Kidney (tissue), 14 donors: ENCODE measurements around the gene PVR. TPM values are rescaled to one million over a fixed set of nuclear protein-coding genes. Genes with fewer than 3 reads are reported as not detected.
"Not testable (repeated sequence)": the region's sequence is repeated elsewhere in the genome, so short reads cannot be mapped to it uniquely, and the experiment has no call there.

ENCODE experiments used
- DNase-seq, 5 donors: peaks; one replicate each; pipeline ENCODE4 v3.0.0-alpha.2; 2013 to 2020
- FAIRE-seq: peaks from 2 replicates; lab custom pipeline; 2012; peaks lifted over from hg19 to GRCh38; lab: Jason Lieb, UNC
- H3K27ac ChIP-seq, 2 donors: one replicate each; pipeline ENCODE4 v1.7.0; 2013; ENCODE audit warnings: low read depth in 2 of 2, low read length in 2 of 2, inconsistent platforms in 1 of 2
- H3K27me3 ChIP-seq: one replicate; pipeline ENCODE4 v1.7.1; 2013; ENCODE audit warnings: low read length, inconsistent platforms; ENCODE audit not compliant: control insufficient read depth, insufficient read depth
- H3K36me3 ChIP-seq, 3 donors: one replicate each; pipeline versions ENCODE4 v1.7.0 to v1.7.1; 2013; ENCODE audit warnings: low read length in 3 of 3, control low read depth in 1 of 3, inconsistent platforms in 1 of 3; ENCODE audit not compliant: insufficient read depth in 3 of 3, control insufficient read depth in 2 of 3
- H3K4me1 ChIP-seq, 3 donors: one replicate each; pipeline versions ENCODE4 v1.7.0 to v1.7.1; 2013; ENCODE audit warnings: low read length in 3 of 3, inconsistent platforms in 1 of 3, low read depth in 1 of 3; ENCODE audit not compliant: control insufficient read depth in 2 of 3, insufficient read depth in 2 of 3
- H3K4me3 ChIP-seq, 3 donors: one replicate each; pipeline versions ENCODE4 v1.7.0 to v1.8.1; 2013; ENCODE audit warnings: low read length in 3 of 3, control low read depth in 1 of 3, inconsistent platforms in 1 of 3
- H3K9ac ChIP-seq, 3 donors: one replicate each; pipeline versions ENCODE4 v1.7.0 to v1.7.1; 2013; ENCODE audit warnings: low read length in 3 of 3, control low read depth in 1 of 3, inconsistent platforms in 1 of 3
- H3K9me3 ChIP-seq, 3 donors: one replicate each; pipeline versions ENCODE4 v1.7.0 to v1.7.1; 2013; ENCODE audit warnings: low read length in 3 of 3, control low read depth in 1 of 3, inconsistent platforms in 1 of 3; ENCODE audit not compliant: control insufficient read depth in 2 of 3, insufficient read depth in 1 of 3
- CTCF ChIP-seq: IDR thresholded peaks from 3 replicates; pipeline ENCODE4 v1.5.1; 2012; ENCODE audit warnings: mild to moderate bottlenecking, moderate library complexity, borderline replicate concordance; ENCODE audit not compliant: insufficient read depth; ENCODE audit errors: extremely low read depth
- intact Hi-C: fragments of 100-400 bp; cut with DNase I; formaldehyde crosslinking; loops from one replicate; pipeline ENCODE4 v1.11.1; 2022
- polyA plus RNA-seq: library from polyadenylated mRNA; stranded (reverse); fragments of 350-450 nt; fragmentation: Illumina TruSeq; extraction: RNeasy Lipid Tissue Mini Kit (QIAGEN cat#74804); gene quantifications from one replicate; pipeline ENCODE4 v1.2.3, GENCODE V29; 2014; ENCODE audit warnings: low read depth, low replicate concordance; ENCODE audit not compliant: insufficient read depth
- total RNA-seq: library from RNA; stranded (reverse); fragmentation: NEBNext Ultra II Directional; extraction: Animal tissue kit (Norgen Biotek cat#: 25700); gene quantifications from one replicate; pipeline ENCODE4 v1.2.1, GENCODE V29; 2021
- donor health status: control.
- donor health status: control.
- donor health status: control.
- donor health status: control.
- donor health status: control.
- donor health status: DM: yes; HTN: yes; CAD: no.
- donor health status: Normal renal cell carcinoma (clear cell type).

The PVR gene
- total and polyA plus RNA-seq, 2 donors from 2014 or later: 20.7 to 36.4 TPM

DNA sequence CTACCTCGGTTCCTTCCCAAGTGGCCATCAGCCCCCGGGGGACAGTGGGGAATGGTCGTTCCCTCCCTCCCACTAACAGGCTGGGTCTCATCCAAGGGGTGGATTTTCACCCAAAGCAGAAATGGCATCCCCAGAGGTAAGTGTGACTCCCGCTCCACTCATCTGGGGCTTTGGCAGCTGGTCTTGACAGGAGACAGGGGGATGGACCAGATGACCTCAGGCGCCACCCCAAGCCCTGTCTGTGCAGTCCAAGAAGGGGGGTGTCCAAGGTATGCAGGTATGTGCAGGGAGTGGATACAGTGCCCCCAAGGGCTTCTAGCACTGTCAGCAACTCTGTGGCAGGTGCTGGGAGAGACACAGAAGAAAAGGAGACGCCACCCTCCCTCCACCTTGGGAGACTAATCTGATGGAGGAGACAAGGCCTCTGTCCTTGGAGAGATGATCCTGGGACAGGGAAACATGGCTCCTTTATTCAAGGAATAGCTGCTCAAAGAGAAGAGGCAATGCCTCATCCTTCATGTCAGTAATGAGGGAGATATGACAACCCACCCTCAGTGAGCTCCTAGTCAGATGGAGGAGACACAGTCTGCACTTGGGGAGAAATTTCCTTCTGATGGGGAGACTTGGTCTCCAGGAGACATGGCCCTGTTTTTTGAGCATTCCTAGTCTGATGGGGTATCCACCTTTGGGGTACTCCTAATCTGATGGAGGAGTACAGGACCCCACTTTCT, 63.0 kb downstream of the PVR start:
- intact Hi-C loops: no loop called here
- H3K9me3 ChIP-seq: no peaks in the 10 kb centered on the region
- H3K27me3 ChIP-seq: no peaks in the 10 kb centered on the region
- TF ChIP-seq CTCF: no peak
- H3K4me3 ChIP-seq: no peak overlapping the region
- FAIRE-seq (no peak), DNase-seq (no peak)
- H3K9ac ChIP-seq: no peak overlapping the region
- H3K4me1 ChIP-seq: no peaks in the 10 kb centered on the region
- no peak overlapping the region for H3K27ac ChIP-seq
- no peaks in the 10 kb centered on the region for H3K36me3 ChIP-seq

- Histone ChIP-seq H3K27ac (no peak overlapping the region), H3K9me3 (no peaks in the 10 kb centered on the region), H3K4me3 (no peak overlapping the region), H3K27me3 (no peaks in the 10 kb centered on the region), H3K9ac (no peak overlapping the region), H3K36me3 (no peaks in the 10 kb centered on the region), H3K4me1 (no peaks in the 10 kb centered on the region)
- no peak for TF ChIP-seq CTCF
- DNase-seq (no peak), FAIRE-seq (no peak)
- intact Hi-C loops: no loop called here
Observed at GRCh38 chr19:44707794-44708193, 64.1 kb downstream of the PVR start.

DNA sequence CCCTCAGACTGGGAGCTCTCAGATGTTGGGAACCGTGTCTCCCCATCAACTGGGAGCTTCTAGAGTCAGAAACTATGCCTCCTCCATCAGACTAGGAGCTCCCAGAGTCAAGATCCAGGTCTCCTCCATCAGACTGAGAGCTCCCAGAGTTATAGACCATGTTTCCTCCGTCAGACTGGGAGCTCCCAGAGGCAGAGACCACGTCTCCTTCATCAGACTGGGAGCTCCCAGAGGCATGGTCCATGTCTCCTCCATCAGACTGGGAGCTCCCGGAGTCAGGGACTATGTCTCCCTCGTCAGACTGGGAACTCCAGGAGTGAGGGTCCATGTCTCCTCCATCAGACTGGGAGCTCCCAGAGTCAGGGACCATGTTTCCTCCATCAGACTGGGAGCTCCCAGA, 65.2 kb downstream of the PVR start:
- Histone ChIP-seq H3K9ac (no peak overlapping the region), H3K9me3 (no peaks in the 10 kb centered on the region), H3K27ac (no peak overlapping the region), H3K4me3 (no peak overlapping the region), H3K27me3 (no peaks in the 10 kb centered on the region), H3K36me3 (no peaks in the 10 kb centered on the region), H3K4me1 (no peaks in the 10 kb centered on the region)
- FAIRE-seq: no peak
- no peak for TF ChIP-seq CTCF
- DNase-seq: no peak
- intact Hi-C loops: no loop called here

DNA sequence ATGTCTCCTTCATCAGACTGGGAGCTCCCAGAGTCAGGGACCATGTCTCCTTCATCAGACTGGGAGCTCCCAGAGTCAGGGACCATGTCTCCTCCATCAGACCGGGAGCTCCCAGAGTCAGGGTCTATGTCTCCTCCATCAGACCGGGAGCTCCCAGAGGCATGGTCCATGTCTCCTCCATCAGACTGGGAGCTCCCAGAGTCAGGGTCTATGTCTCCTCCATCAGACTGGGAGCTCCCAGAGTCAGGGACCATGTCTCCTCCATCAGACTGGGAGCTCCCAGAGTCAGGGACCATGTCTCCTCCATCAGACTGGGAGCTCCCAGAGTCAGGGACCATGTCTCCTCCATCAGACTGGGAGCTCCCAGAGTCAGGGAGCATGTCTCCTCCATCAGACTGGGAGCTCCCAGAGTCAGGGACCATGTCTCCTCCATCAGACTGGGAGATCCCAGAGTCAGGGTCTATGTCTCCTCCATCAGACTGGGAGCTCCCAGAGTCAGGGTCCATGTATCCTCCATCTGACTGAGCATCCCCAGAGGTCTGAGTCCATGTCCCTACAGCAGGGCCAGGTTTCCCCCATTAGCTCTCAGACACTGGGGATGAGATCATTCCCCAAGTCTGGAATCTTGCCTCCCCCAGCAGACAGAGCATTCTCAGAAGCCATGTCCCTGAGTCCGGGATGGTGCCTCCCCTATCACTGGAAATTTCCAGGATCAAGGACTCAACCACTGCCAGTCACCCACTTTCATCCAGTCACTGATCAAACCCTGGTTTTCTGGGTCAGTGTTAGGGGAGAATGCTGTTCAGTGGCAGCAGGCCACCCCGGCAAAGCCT, 65.9 kb downstream of the PVR start:
- H3K27ac ChIP-seq, H3K9ac ChIP-seq, intact Hi-C loops, H3K4me1 ChIP-seq, H3K36me3 ChIP-seq, FAIRE-seq, H3K27me3 ChIP-seq, H3K9me3 ChIP-seq, DNase-seq, H3K4me3 ChIP-seq: not testable (repeated sequence)
